HepG2 (cell line): ENCODE data around the gene CDK5RAP2. TPM values are rescaled to one million over a fixed set of nuclear protein-coding genes. Genes with fewer than 3 reads are reported as not detected.

Source experiments
- BCL3 ChIP-seq: sonication (generic); formaldehyde crosslinking; IDR thresholded peaks from 2 replicates; pipeline ENCODE4 v1.5.1; 2020; ENCODE audit warnings: mild to moderate bottlenecking, missing genetic modification reagents, moderate library complexity
- CTCF ChIP-seq: sonication (generic); formaldehyde crosslinking; IDR thresholded peaks from 2 replicates; pipeline ENCODE4 v1.5.0; 2020; ENCODE audit warnings: mild to moderate bottlenecking, missing genetic modification reagents, moderate library complexity
- ETV5 ChIP-seq: IDR thresholded peaks from 2 replicates; pipeline ENCODE4 v1.6.1; 2018; ENCODE audit warnings: missing biosample characterization, missing genetic modification reagents, inconsistent platforms, borderline replicate concordance
- HMGXB4 ChIP-seq, 2 experiments: sonication (generic) in 1 of 2; formaldehyde crosslinking in 1 of 2; IDR thresholded peaks; 2 replicates each; pipeline versions ENCODE4 v1.4.0 to v1.6.1; 2018 to 2020; ENCODE audit warnings: missing genetic modification reagents in 2 of 2, borderline replicate concordance in 1 of 2, low read depth in 1 of 2, mild to moderate bottlenecking in 1 of 2, missing biosample characterization in 1 of 2
- HNF4G ChIP-seq, 2 experiments: sonication (generic) in 1 of 2; formaldehyde crosslinking in 1 of 2; IDR thresholded peaks; 2 replicates each; pipeline versions ENCODE4 v1.4.0 to v1.6.1; 2011 to 2020; ENCODE audit warnings: borderline replicate concordance in 2 of 2, low read depth in 2 of 2, mild to moderate bottlenecking in 2 of 2, low read length in 1 of 2, missing genetic modification reagents in 1 of 2, moderate library complexity in 1 of 2
- RFX5 ChIP-seq: IDR thresholded peaks from 2 replicates; pipeline ENCODE4 v1.6.1; 2011; ENCODE audit warnings: low read depth, low read length, improper control_type of control experiment
- SIX4 ChIP-seq: sonication (generic); formaldehyde crosslinking; IDR thresholded peaks from 2 replicates; pipeline ENCODE4 v1.4.0; 2020; ENCODE audit warnings: missing genetic modification reagents
- SOX6 ChIP-seq, 2 experiments: fragments of 450-650 bp in 1 of 2; sonication (generic) in 1 of 2; formaldehyde crosslinking in 1 of 2; IDR thresholded peaks; 2 replicates each; pipeline versions ENCODE4 v1.4.0 to v1.6.1; 2017 to 2020; ENCODE audit warnings: antibody characterized with exemption in 1 of 2, mild to moderate bottlenecking in 1 of 2, missing genetic modification reagents in 1 of 2
- ZNF224 ChIP-seq: sonication (generic); formaldehyde crosslinking; IDR thresholded peaks from 2 replicates; pipeline ENCODE4 v1.5.0; 2020; ENCODE audit warnings: mild to moderate bottlenecking, missing genetic modification reagents
- ZNF234 ChIP-seq: sonication (generic); formaldehyde crosslinking; conservative IDR thresholded peaks from 2 replicates; pipeline ENCODE4 v1.5.1; 2020; ENCODE audit warnings: mild to moderate bottlenecking, missing genetic modification reagents
- ZNF354B ChIP-seq: sonication (generic); formaldehyde crosslinking; IDR thresholded peaks from 2 replicates; pipeline ENCODE4 v1.8.0; 2022; ENCODE audit warnings: mild to moderate bottlenecking, missing genetic modification reagents
- ZNF710 ChIP-seq: sonication (generic); formaldehyde crosslinking; IDR thresholded peaks from 2 replicates; pipeline ENCODE4 v1.5.0; 2020; ENCODE audit warnings: mild to moderate bottlenecking, missing genetic modification reagents, borderline replicate concordance
- polyA plus RNA-seq, 8 experiments: library from polyadenylated mRNA; depleted of rRNA in 3 of 8; stranded (reverse) in 7 of 8; unstranded in 1 of 8; fragments of >200 nt; fragmentation: Illumina TruSeq in 4 of 8; extraction: Trizol in 4 of 8; gene quantifications; 2 replicates each; pipeline versions ENCODE4 v1.2.1 to v1.2.3, GENCODE V29; 2011 to 2016; ENCODE audit warnings: low read depth in 4 of 8, missing spikeins in 1 of 8, mixed read lengths in 1 of 8; ENCODE audit not compliant: insufficient read depth in 1 of 8
- total RNA-seq, 5 experiments: library from RNA; depleted of rRNA; stranded (reverse); fragments of >200 nt; fragmentation: Illumina TruSeq; extraction: Trizol; gene quantifications; 2 replicates each; pipeline ENCODE4 v1.2.3, GENCODE V29; 2016; ENCODE audit warnings: low read depth in 1 of 5

The CDK5RAP2 gene
- total and polyA plus RNA-seq, 2 of the 13 experiments (the other 11 are each of a cell fraction or from before 2014, with no cell fraction given) = 31.8 to 42.2 TPM

GRCh38 chr9:120366644-120367019, 213.3 kb downstream of the CDK5RAP2 start (continued):
- TF ChIP-seq ZNF710 (no peak), ZNF234 (CRISPR knock-in tag) (no peak), SIX4 (CRISPR knock-in tag) (no peak), SOX6 (IDR thresholded peaks at IDR 0.05) (no peak), SOX6 (CRISPR knock-in tag; IDR thresholded peaks at IDR 0.05) (peak; percentile 37), HMGXB4 (CRISPR knock-in tag; IDR thresholded peaks at IDR 0.05; ENCODE audit: borderline replicate concordance in 1 of 2, low read depth in 1 of 2) (0 out of 4 replicates have a peak, but pooled peaks of 1 of the 2 experiments have one; percentile 27), ZNF224 (CRISPR knock-in tag) (no peak), RFX5 (no peak), BCL3 (CRISPR knock-in tag) (no peak), HNF4G (IDR thresholded peaks at IDR 0.05; ENCODE audit: borderline replicate concordance, low read depth, low read length) (peak; percentile 54; the same call in 1 of the 2 replicates), HNF4G (CRISPR knock-in tag; IDR thresholded peaks at IDR 0.05; ENCODE audit: borderline replicate concordance, low read depth) (no peak), CTCF (peak; percentile 35; the same call in 1 of the 2 replicates), ZNF354B (CRISPR knock-in tag) (no peak), ETV5 (CRISPR knock-in tag) (peak; percentile 59; the same call in 1 of the 2 replicates)
